ENCODE results near the gene IL1RAPL2.

IL1RAPL2 gene

GRCh38 chrX:105646592-105647372 lies 1080.8 kb downstream of the IL1RAPL2 start:
- no peaks in the 10 kb centered on the region for H3K27me3 ChIP-seq (replicated peaks; ENCODE audit: control insufficient read depth, insufficient read depth, low read length)
- no peak overlapping the region for H3K4me3 ChIP-seq (replicated peaks; ENCODE audit: low read depth, low read length)
- no peaks in the 10 kb centered on the region for H3K36me3 ChIP-seq (ENCODE audit: control insufficient read depth, insufficient read depth, low read length)
- TF ChIP-seq CTCF (IDR thresholded peaks at IDR 0.05; ENCODE audit: insufficient read depth, low read length, poor library complexity, severe bottlenecking), result no peak
- DNase-seq (ENCODE audit: extremely low read depth, insufficient read length), result no peak

- H3K27me3 ChIP-seq (replicated peaks; ENCODE audit: control insufficient read depth, insufficient read depth, low read length), result no peaks in the 10 kb centered on the region
- no peaks in the 10 kb centered on the region for H3K36me3 ChIP-seq (ENCODE audit: control insufficient read depth, insufficient read depth, low read length)
- DNase-seq (ENCODE audit: extremely low read depth, insufficient read length), result no peak
- no peak overlapping the region for H3K4me3 ChIP-seq (replicated peaks; ENCODE audit: low read depth, low read length)
- TF ChIP-seq CTCF (IDR thresholded peaks at IDR 0.05; ENCODE audit: insufficient read depth, low read length, poor library complexity, severe bottlenecking), result no peak
Measured at GRCh38 chrX:105647749-105648148, 1081.8 kb downstream of the IL1RAPL2 start.

- no peaks in the 10 kb centered on the region for H3K36me3 ChIP-seq (ENCODE audit: control insufficient read depth, insufficient read depth, low read length)
- TF ChIP-seq CTCF (IDR thresholded peaks at IDR 0.05; ENCODE audit: insufficient read depth, low read length, poor library complexity, severe bottlenecking), result no peak
- H3K4me3 ChIP-seq (replicated peaks; ENCODE audit: low read depth, low read length), result no peak overlapping the region
- H3K27me3 ChIP-seq (replicated peaks; ENCODE audit: control insufficient read depth, insufficient read depth, low read length), result no peaks in the 10 kb centered on the region
- no peak for DNase-seq (ENCODE audit: extremely low read depth, insufficient read length)
Measured at GRCh38 chrX:105648732-105649131, 1082.7 kb downstream of the IL1RAPL2 start.

GRCh38 chrX:105650577-105650976 lies 1084.6 kb downstream of the IL1RAPL2 start:
- no peaks in the 10 kb centered on the region for H3K27me3 ChIP-seq (replicated peaks; ENCODE audit: control insufficient read depth, insufficient read depth, low read length)
- no peaks in the 10 kb centered on the region for H3K36me3 ChIP-seq (ENCODE audit: control insufficient read depth, insufficient read depth, low read length)
- DNase-seq (ENCODE audit: extremely low read depth, insufficient read length), result no peak
- no peak for TF ChIP-seq CTCF (IDR thresholded peaks at IDR 0.05; ENCODE audit: insufficient read depth, low read length, poor library complexity, severe bottlenecking)
- no peak overlapping the region for H3K4me3 ChIP-seq (replicated peaks; ENCODE audit: low read depth, low read length)

- TF ChIP-seq CTCF (IDR thresholded peaks at IDR 0.05; ENCODE audit: insufficient read depth, low read length, poor library complexity, severe bottlenecking), result no peak
- no peak for DNase-seq (ENCODE audit: extremely low read depth, insufficient read length)
- Histone ChIP-seq H3K36me3 (ENCODE audit: control insufficient read depth, insufficient read depth, low read length) (no peaks in the 10 kb centered on the region), H3K27me3 (replicated peaks; ENCODE audit: control insufficient read depth, insufficient read depth, low read length) (no peaks in the 10 kb centered on the region), H3K4me3 (replicated peaks; ENCODE audit: low read depth, low read length) (no peak overlapping the region)
Measured at GRCh38 chrX:105650986-105651385, 1085.0 kb downstream of the IL1RAPL2 start.

All from GM06990 (cell line).